Sigmoid colon (tissue), 4 donors: ENCODE measurements around the gene MAT2A.

Source experiments
- EP300 ChIP-seq, 4 donors: sonication (generic); formaldehyde crosslinking; IDR thresholded peaks; one replicate each; pipeline ENCODE4 v1.6.1; 2017; ENCODE audit warnings: antibody characterized with exemption in 4 of 4
- POLR2A ChIP-seq, 2 donors: fragments of 450-650 bp; IDR thresholded peaks; one replicate each; pipeline ENCODE4 v1.6.1; 2016; ENCODE audit warnings: antibody characterized with exemption in 2 of 2, mild to moderate bottlenecking in 2 of 2, moderate library complexity in 2 of 2
- POLR2AphosphoS5 ChIP-seq, 4 donors: sonication (generic); formaldehyde crosslinking; IDR thresholded peaks; one replicate each; pipeline ENCODE4 v1.6.1; 2017; ENCODE audit warnings: antibody characterized with exemption in 4 of 4
- TF ChIP-seq, protein P1 (sequence below), 4 experiments: fragments of 450-650 bp in 3 of 4; fragments of 200-600 bp in 1 of 4; IDR thresholded peaks; one replicate each; pipeline ENCODE4 v1.5.1; 2016 to 2019; ENCODE audit warnings: antibody characterized with exemption in 4 of 4, mild to moderate bottlenecking in 3 of 4, moderate library complexity in 2 of 4

DNA sequence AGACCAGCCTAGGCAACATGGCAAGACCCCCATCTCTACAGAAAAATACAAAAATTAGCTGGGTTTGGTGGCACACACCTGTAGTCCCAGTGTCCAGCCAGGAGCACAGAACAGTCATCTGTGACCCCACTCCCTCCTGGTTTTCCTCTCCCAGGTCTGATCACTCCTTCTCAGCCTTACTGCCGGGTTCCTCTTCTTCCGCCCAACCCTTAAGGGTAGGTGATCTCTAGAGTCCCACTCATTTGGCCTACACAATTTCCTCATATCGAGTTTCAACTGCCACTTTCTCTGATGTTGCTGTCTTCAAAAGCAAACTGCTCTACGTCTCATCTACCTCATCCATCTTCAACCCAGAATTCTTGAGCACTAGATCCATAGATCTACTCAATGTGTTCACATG, 13.4 kb upstream of the MAT2A start:
- TF ChIP-seq POLR2AphosphoS5 (IDR thresholded peaks at IDR 0.05) (no peak), EP300 (IDR thresholded peaks at IDR 0.05) (no peak), POLR2A (IDR thresholded peaks at IDR 0.05) (no peak)
- TF ChIP-seq, protein P1, sequence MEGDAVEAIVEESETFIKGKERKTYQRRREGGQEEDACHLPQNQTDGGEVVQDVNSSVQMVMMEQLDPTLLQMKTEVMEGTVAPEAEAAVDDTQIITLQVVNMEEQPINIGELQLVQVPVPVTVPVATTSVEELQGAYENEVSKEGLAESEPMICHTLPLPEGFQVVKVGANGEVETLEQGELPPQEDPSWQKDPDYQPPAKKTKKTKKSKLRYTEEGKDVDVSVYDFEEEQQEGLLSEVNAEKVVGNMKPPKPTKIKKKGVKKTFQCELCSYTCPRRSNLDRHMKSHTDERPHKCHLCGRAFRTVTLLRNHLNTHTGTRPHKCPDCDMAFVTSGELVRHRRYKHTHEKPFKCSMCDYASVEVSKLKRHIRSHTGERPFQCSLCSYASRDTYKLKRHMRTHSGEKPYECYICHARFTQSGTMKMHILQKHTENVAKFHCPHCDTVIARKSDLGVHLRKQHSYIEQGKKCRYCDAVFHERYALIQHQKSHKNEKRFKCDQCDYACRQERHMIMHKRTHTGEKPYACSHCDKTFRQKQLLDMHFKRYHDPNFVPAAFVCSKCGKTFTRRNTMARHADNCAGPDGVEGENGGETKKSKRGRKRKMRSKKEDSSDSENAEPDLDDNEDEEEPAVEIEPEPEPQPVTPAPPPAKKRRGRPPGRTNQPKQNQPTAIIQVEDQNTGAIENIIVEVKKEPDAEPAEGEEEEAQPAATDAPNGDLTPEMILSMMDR (IDR thresholded peaks at IDR 0.05), result no peak
